Nucleus accumbens (tissue), 56 donors: ENCODE results near the gene FHL1.
A peak's percentile ranks its signal among the peaks of the same experiment; 100 is the strongest.

Experiments
- DNase-seq, 56 donors: peaks; one replicate each; lab custom pipeline; 2025; lab: John Stamatoyannopoulos, UW

The FHL1 gene

DNA sequence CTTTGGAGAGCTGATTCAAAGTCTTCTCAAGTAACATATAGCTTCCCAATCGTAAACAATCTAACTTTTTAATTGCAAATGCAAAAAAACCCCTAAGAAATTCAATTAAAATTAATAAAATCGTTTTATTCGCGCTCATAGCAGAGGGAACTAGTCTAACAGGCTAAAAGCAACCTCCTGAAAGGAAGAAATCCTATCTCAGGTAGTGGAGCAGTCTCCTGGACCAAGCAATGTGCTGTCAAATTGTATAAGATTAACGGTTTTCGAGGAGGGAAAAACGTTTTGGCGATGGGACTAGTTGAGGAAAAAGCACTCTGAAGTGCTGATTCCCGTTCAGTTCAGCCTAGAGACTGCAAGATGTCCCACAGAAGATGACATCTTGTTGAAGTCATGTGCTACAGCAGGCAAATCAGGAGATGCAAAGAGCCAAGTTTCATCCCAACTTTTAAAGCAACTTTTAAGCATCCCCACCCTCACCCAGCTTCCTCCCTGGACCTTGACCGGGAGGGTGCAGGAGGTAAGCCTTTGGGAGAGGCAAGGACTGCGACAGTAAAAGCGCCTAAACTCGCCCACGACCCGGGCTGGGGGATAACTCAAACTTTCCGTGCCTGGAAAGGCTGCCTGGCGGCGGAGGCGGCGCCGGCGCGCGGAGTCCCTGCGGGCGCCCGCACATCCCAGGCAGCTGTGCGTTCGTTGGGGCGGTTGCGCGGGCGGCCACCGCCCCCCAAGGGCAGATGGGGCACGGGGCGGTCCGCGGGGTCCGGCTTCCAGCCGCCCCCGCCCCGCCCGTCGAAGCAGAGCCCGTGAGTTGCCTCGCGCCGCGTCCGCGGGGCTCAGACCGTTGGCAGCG is 103.1 kb downstream of the FHL1 start:
- DNase-seq: peak in 4 of 56 donors; percentile 5 to 11 (median 9)

DNA sequence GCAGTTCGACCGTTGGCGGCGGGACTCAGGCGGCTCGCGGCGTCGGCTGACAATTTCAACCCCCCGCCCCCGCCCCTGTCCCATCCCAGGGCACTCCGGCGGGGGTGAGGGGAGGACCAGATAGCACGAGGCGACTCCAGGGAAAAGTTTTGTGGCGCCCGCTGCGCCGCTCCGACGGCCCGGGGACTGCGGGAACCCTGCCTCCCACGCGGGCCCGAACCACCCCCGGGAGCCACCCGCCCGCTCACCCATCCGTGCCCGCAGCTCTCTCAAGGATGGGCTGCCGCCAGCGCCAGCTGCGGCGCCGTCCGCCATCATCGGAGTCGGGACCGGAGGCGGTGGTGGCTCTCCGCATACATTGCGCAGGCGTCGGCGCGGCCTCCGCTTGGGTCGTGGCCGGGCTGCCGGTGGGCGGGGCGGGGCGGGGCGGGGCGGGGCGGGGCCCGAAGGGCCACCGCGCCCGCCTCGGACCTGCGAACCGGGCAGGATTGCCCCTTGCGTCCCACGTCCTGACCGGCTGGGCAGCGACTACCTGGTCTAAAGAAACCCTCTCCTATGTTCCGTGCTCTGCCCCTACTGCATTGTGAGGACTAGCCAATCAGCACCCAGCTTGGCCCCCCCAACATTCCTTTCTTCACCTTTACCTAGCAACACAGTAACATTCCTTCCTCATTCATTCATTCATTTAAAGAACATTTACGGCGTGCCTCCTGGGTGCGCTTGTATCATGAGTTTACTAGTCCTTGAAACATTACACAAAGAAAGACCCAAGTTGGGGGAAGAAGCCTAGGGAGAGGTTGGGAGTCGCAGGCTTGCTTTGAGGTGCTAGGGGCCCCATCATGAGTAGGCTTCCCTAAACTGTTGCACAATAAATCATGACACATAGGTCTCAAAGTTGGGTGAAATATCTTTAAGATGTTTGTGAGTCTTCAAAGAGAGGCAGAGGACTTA is 104.0 kb downstream of the FHL1 start, which contains the start of gene MAP7D3:
TSS of gene MAP7D3 (minus strand) at position 360 of the 951 bp plus-strand sequence. CDS start at position 318, 42 bp downstream.
- peak in 47 of 56 donors; percentile 1 to 62 (median 24) for DNase-seq

DNA sequence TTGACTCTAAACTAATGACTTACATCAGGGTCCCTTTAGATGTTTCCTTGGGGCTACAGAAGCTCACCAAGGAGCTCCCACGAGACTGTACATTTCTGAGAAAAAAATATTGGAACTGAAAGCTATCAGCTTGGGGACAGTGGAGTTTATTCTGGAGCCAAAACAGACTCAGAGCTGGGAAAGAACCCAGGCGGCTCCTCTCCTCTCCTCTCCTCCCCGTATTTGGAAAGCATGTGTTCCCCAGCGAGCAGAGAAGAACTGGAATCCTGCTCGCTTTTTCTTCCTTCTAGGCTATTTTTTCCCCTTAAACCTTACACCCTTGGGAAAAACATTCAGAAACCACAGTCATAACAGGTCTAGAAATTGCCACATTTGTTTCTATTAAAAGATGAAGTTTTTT is 108.2 kb downstream of the FHL1 start:
- DNase-seq: no peak

DNA sequence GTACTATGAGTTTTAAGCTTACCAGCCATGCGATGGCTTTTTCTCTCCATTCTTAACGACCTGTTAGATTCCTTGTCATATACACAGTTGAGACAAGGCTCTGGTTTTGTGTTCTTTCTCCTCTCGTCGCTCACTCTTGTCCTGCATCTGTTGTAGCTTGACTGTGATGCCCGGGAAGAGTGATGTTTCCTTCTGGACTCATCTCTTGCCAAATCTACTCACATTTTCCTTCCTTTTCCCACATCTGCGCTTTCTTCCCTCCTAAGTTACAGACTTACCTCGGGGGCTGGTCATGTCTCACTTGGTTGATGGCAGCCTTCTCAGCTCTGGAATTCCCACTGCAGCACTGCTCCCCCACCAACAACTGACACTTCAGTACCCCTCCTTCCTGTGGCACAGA is 108.7 kb downstream of the FHL1 start:
- no peak for DNase-seq

DNA sequence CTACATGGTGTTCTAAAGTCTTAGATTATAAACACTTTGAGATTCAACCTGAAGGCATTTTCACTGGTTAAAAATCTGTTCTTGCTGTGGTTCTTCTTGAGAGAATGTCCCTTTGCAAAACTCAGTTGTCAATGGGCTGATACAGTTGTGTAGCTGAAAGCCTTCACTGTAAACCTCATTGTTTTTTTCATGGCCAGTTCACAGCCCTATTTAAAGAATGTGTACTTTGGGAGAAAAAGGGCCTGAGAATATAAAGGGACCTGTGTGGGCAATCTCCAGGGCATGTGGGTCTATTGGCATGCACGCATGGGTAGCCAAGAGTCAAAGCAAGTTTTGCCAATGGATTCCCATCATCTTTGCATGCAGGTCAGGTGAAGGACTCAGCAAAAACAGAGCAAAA is 111.6 kb downstream of the FHL1 start:
- no peak for DNase-seq

DNA sequence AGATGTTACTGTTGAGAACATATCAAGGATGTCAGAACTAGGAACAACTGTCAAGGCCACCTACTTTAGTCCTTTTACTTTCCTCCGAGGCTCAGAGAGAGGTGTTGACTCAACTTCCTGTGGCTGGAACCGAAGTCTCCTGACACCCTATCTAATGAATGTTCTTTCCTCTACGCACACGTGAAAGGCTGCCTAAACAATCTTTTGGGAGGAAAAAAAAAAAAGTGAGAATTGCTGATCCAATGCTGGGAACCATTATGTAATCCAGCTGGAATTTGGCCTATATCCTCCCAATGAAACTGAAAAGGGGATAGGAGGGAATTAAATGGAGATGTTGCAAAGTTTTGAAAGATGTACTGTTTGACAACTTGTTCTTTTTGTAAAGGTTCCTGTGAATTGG is 112.2 kb downstream of the FHL1 start:
- no peak for DNase-seq

DNA sequence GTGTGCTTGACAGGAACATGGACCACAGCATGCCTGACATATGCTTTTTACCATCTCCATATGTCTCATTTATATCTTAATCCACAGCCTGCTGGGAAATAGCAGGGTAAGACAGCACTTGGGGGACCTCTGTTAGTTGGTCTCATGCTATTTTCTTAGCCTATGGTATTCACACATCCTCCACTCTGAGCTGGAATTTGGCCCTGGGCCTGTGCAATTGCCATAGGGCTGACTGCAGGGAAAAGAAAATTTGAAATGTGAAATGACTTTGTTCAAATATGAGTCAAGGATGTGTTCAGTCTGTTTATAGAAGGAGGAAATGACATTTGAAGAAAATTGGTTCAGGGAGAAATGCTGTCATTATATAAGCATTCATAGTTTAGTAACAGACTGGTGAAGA is 113.4 kb downstream of the FHL1 start:
- DNase-seq: no peak
